HUES6 (cell line): ENCODE data around the gene MAS1L.

Source experiments
- H3K27ac ChIP-seq: 2 replicates; pipeline ENCODE4 v1.7.0; 2013; ENCODE audit warnings: low read depth, mild to moderate bottlenecking, low read length, inconsistent platforms
- H3K27me3 ChIP-seq: 2 replicates; pipeline ENCODE4 v1.6.1; 2013; ENCODE audit warnings: low read length; ENCODE audit not compliant: control insufficient read depth, insufficient read depth
- H3K36me3 ChIP-seq: 2 replicates; pipeline ENCODE4 v1.6.1; 2013; ENCODE audit warnings: low read length; ENCODE audit not compliant: control insufficient read depth, insufficient read depth
- H3K4me1 ChIP-seq: 2 replicates; pipeline ENCODE4 v1.6.1; 2013; ENCODE audit warnings: low read length; ENCODE audit not compliant: control insufficient read depth, insufficient read depth
- H3K4me3 ChIP-seq: 2 replicates; pipeline ENCODE4 v1.5.1; 2013; ENCODE audit warnings: low read depth, low read length
- H3K9ac ChIP-seq: one replicate; pipeline ENCODE4 v1.6.1; 2013; ENCODE audit warnings: mild to moderate bottlenecking, low read length
- H3K9me3 ChIP-seq: 2 replicates; pipeline ENCODE4 v1.6.1; 2013; ENCODE audit warnings: low read depth, low read length; ENCODE audit not compliant: control insufficient read depth, insufficient read depth

The MAS1L gene

DNA sequence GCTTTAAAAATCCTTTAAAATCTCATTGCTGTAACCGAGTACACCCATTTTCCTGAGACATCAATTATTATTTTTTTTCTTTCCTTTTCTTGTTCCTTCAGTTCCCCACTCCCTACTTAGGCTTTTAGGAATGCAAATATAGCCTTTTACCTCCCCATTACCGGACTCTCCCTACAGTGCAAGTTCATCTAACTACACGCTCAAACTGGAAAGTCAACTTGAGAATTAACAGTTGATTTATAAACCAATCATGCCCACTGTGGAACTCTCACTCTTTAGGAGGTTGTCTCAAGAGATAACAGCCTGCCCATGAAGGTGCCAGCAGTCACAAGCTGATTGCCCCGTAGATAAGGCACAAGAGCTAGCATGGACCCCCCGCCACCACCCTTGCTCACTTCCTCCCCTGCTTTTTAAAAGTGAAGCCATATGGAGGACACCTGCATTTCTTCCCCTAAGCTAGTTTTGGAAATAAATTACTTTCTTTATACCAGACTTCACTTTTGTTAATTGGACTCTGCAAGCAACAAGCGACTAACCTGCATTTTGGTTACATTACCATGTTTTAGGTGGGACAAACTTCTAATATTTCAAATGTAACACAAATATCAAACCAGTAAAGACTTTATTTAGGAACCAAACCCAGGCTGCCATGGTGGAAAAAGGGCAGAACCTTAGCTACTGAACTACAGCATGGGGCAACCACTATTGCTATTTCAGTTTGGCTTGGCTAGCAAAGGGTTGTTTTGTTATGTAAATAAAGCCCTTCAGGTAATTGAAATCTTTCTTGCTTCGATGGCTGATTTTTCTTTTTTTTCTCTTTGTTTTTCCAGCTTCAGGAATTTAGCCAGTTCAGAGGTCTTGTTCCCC, 36.9 kb upstream of the MAS1L start:
- no peaks in the 10 kb centered on the region for H3K27me3 ChIP-seq
- H3K9me3 ChIP-seq, result peaks cover 22% of the 10 kb centered on the region
- H3K4me1 ChIP-seq, result peaks cover 11% of the 10 kb centered on the region; the same call in 1 of the 2 replicates
- H3K9ac ChIP-seq, result no peak overlapping the region
- no peak overlapping the region for H3K4me3 ChIP-seq
- H3K27ac ChIP-seq, result no peak overlapping the region; the same call in 1 of the 2 replicates
- no peaks in the 10 kb centered on the region for H3K36me3 ChIP-seq

DNA sequence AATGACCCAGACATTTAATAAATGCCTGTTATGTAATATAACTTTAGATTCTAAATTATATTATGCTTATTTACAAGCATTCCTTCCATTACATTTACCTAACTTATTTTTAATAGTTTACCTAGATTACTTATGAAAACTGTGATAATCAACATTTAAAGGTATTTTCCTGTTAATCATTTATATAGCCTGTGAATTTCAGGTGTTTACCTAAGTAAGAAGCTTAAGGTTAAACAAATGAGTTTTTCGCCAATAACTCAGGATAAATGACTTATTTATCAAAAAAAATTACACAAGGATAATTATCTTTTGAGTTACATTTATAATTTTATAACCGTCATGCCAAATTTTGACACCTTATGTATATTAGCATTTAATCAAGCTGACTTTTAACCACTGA, 36.3 kb upstream of the MAS1L start:
- Histone ChIP-seq H3K9me3 (peaks cover 22% of the 10 kb centered on the region), H3K4me3 (no peak overlapping the region), H3K36me3 (no peaks in the 10 kb centered on the region), H3K9ac (no peak overlapping the region), H3K4me1 (peaks cover 11% of the 10 kb centered on the region; the same call in 1 of the 2 replicates), H3K27me3 (no peaks in the 10 kb centered on the region), H3K27ac (no peak overlapping the region)

DNA sequence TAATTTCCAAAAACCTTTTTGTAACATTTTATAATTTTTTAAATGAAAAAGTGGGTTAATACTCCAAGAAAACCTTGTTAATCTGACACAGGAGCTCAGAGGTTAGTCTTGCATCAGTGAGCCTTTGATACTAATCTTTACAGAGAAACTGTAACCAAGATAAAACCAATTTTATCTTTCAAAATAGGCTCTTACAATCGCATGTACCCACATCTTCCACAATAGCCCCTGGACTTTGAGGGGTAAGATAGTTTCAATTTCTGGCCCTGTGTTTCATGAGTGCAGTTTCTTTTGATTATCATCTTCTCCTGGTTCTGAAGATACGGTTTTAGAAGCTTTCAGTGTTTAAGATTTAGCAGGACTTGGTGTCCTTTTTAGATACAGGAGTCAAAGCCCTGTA, 34.5 kb upstream of the MAS1L start:
- H3K9me3 ChIP-seq, result peaks cover 22% of the 10 kb centered on the region
- H3K4me3 ChIP-seq, result no peak overlapping the region
- no peaks in the 10 kb centered on the region for H3K27me3 ChIP-seq
- H3K9ac ChIP-seq, result no peak overlapping the region
- no peaks in the 10 kb centered on the region for H3K36me3 ChIP-seq
- H3K27ac ChIP-seq, result no peak overlapping the region
- peaks cover 11% of the 10 kb centered on the region; the same call in 1 of the 2 replicates for H3K4me1 ChIP-seq

DNA sequence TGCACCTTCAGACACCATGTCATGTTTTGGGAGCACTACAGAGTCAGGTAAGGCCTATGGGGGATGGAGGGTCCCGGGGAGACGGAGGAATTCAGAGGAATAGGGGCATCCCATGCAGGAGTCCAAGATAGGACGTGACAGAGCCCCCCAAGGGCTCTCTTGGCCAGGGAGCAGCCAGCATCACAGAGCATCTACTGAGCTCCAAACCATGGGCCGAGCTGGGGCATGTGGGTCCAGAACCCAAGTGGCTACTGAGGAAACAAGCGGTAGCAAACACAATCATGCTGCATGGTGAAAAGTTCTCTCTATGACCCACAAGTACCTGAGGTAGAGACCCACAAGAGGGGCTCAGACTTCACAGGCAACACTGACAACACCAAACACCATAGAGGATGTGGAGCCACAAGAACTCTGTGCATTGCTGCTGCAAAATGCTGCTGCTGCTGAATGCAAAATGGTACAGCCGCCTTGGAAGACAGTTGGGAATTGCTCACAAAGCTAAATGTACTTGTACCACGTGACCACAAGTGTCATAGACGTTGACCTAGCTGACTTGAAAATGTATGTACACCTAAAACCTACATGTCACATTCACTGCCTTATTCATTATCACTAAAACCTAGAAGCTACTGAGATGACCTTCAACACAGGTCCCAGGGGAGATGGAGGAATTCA, 33.4 kb upstream of the MAS1L start:
- Histone ChIP-seq H3K27ac (no peak overlapping the region), H3K36me3 (no peaks in the 10 kb centered on the region), H3K9me3 (peaks cover 22% of the 10 kb centered on the region), H3K4me1 (peaks cover 11% of the 10 kb centered on the region; the same call in 1 of the 2 replicates), H3K4me3 (no peak overlapping the region), H3K9ac (no peak overlapping the region), H3K27me3 (no peaks in the 10 kb centered on the region)

DNA sequence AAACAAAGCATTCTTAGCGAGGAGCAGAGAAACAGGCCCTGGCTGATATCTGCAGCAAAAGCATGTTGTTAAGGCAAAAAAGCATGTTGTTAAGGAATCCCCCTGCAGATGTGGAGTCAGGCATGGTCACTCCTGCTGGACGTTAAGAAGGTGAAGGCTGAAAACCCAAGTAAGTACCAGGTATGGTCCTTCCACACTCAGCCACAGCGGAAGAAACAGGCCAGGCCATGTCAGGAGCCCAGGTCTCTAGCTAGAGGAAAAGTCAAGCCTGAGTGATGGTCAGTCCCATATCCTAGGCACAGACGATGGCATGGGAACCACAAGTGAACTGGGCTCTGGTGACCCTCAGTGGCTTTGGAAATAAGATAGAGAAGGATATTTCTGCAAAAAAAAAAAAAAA, 32.5 kb upstream of the MAS1L start:
- H3K9ac ChIP-seq, result no peak overlapping the region
- H3K4me1 ChIP-seq, result peaks cover 8% of the 10 kb centered on the region; the same call in 1 of the 2 replicates
- H3K27me3 ChIP-seq, result no peaks in the 10 kb centered on the region
- H3K4me3 ChIP-seq, result no peak overlapping the region
- peaks cover 22% of the 10 kb centered on the region for H3K9me3 ChIP-seq
- no peaks in the 10 kb centered on the region for H3K36me3 ChIP-seq
- H3K27ac ChIP-seq, result no peak overlapping the region

GRCh38 chr6:29519291-29520010, 31.7 kb upstream of the MAS1L start:
- no peaks in the 10 kb centered on the region for H3K27me3 ChIP-seq
- no peak overlapping the region for H3K4me3 ChIP-seq
- H3K9me3 ChIP-seq, result peaks cover 19% of the 10 kb centered on the region
- H3K9ac ChIP-seq, result no peak overlapping the region
- no peak overlapping the region for H3K27ac ChIP-seq
- H3K4me1 ChIP-seq, result peaks cover under 1% of the 10 kb centered on the region; the same call in 1 of the 2 replicates
- no peaks in the 10 kb centered on the region for H3K36me3 ChIP-seq

GRCh38 chr6:29517728-29518440, 30.1 kb upstream of the MAS1L start:
- no peaks in the 10 kb centered on the region for H3K4me1 ChIP-seq
- H3K9me3 ChIP-seq, result peaks cover 9% of the 10 kb centered on the region
- no peak overlapping the region for H3K9ac ChIP-seq
- H3K27me3 ChIP-seq, result no peaks in the 10 kb centered on the region
- H3K36me3 ChIP-seq, result no peaks in the 10 kb centered on the region
- no peak overlapping the region for H3K27ac ChIP-seq
- H3K4me3 ChIP-seq, result no peak overlapping the region

DNA sequence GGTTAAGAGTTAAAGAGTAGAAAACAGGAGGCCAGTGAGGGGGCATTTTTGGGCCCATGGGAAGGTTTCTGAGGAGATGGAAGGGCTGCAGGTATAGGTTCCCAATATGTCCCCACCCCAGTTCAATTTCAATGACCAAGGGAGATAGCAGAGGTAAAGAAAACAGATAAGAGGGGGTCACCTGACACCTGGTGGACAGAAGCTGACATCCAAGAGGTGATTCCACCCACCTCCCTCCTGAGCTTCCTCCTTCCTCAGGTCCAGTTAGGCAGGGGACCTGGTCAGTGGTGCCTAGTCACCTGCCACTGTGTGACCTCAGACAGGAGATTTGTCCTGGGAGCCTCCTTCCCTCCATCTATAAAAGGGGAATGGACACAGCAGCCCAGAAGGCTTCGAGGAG, 29.5 kb upstream of the MAS1L start:
- Histone ChIP-seq H3K4me1 (no peaks in the 10 kb centered on the region), H3K4me3 (no peak overlapping the region), H3K27me3 (no peaks in the 10 kb centered on the region), H3K36me3 (no peaks in the 10 kb centered on the region), H3K27ac (no peak overlapping the region), H3K9ac (no peak overlapping the region), H3K9me3 (peaks cover 5% of the 10 kb centered on the region)

GRCh38 chr6:29516108-29516507, 28.4 kb upstream of the MAS1L start:
- no peaks in the 10 kb centered on the region for H3K36me3 ChIP-seq
- H3K27me3 ChIP-seq, result no peaks in the 10 kb centered on the region
- H3K4me3 ChIP-seq, result no peak overlapping the region
- H3K27ac ChIP-seq, result no peak overlapping the region
- no peak overlapping the region for H3K9ac ChIP-seq
- no peaks in the 10 kb centered on the region for H3K4me1 ChIP-seq
- peaks cover 2% of the 10 kb centered on the region for H3K9me3 ChIP-seq

DNA sequence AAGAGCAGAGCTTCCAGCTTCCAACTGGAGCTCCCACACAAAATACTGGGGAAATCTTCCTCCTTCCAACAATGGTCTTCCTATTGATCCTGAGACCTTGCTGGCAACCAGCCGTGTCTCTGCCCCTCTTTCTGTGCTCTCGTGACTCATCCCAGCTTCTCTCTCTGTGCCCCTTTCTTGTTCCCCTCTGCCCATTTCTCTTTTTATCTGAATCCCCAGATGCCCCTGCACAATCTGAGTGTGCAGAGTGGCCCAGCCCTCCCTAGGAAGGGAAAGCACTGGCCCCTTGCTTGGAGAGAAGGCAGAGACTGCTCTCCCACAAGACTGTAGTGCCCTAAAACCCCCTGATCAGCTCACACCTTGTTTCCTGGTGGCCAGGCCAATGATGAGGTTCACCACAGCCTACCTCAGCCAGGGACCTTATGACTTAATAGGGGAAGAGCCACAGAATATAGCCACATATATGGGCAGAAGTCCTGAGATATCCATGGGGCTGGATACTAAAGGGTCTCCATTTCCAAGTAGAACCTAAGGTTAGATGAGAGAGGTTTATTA, 23.1 kb upstream of the MAS1L start:
- no peaks in the 10 kb centered on the region; the same call in 1 of the 2 replicates for H3K9me3 ChIP-seq

More for the DNA sequence above, 23.1 kb upstream of the MAS1L start:
- H3K27ac ChIP-seq, result no peak overlapping the region
- H3K9ac ChIP-seq, result no peak overlapping the region
- no peaks in the 10 kb centered on the region for H3K36me3 ChIP-seq
- no peaks in the 10 kb centered on the region for H3K27me3 ChIP-seq
- H3K4me1 ChIP-seq, result peaks cover 3% of the 10 kb centered on the region; the same call in 1 of the 2 replicates
- H3K4me3 ChIP-seq, result no peak overlapping the region
